Suprapubic skin (tissue), 4 donors: ENCODE measurements around the gene SLC9A2. TPM values are rescaled to one million over a fixed set of nuclear protein-coding genes. Genes with fewer than 3 reads are reported as not detected.

ENCODE experiments used
- DNase-seq, 2 donors: peaks; one replicate each; pipeline ENCODE4 v3.0.0-alpha.2; 2019; ENCODE audit warnings: low spot score in 2 of 2
- H3K27ac ChIP-seq: fragments of 200-600 bp; sonication (generic); one replicate; pipeline ENCODE4 v1.5.1; 2019
- H3K27me3 ChIP-seq: fragments of 200-600 bp; sonication (generic); one replicate; pipeline ENCODE4 v1.5.1; 2019
- H3K36me3 ChIP-seq: fragments of 200-600 bp; sonication (generic); one replicate; pipeline ENCODE4 v1.5.1; 2019
- H3K4me1 ChIP-seq: fragments of 200-600 bp; sonication (generic); one replicate; pipeline ENCODE4 v1.5.1; 2019
- H3K4me3 ChIP-seq: fragments of 200-600 bp; sonication (generic); one replicate; pipeline ENCODE4 v1.5.1; 2019; ENCODE audit warnings: mild to moderate bottlenecking
- H3K9me3 ChIP-seq: fragments of 200-600 bp; sonication (generic); one replicate; pipeline ENCODE4 v1.5.1; 2019
- CTCF ChIP-seq, 2 donors: fragments of 200-600 bp in 1 of 2; fragments of 450-650 bp in 1 of 2; sonication (generic) in 1 of 2; IDR thresholded peaks; one replicate each; pipeline ENCODE4 v1.5.1; 2016 to 2019; ENCODE audit warnings: antibody characterized with exemption in 2 of 2, mild to moderate bottlenecking in 1 of 2, moderate library complexity in 1 of 2
- EP300 ChIP-seq: sonication (generic); formaldehyde crosslinking; IDR thresholded peaks from one replicate; pipeline ENCODE4 v1.6.1; 2017; ENCODE audit warnings: antibody characterized with exemption
- POLR2A ChIP-seq, 2 donors: fragments of 450-650 bp; IDR thresholded peaks; one replicate each; pipeline ENCODE4 v1.6.1; 2017; ENCODE audit warnings: antibody characterized with exemption in 2 of 2, mild to moderate bottlenecking in 2 of 2, moderate library complexity in 2 of 2
- POLR2AphosphoS5 ChIP-seq, 3 donors: sonication (generic); formaldehyde crosslinking; IDR thresholded peaks; one replicate each; pipeline ENCODE4 v1.6.1; 2017; ENCODE audit warnings: antibody characterized with exemption in 3 of 3
- WGBS: methylation state at CpG from one replicate; pipeline ENCODE4 v1.1.5; 2018; 5-methylcytosine and 5-hydroxymethylcytosine counted together
- total RNA-seq, 4 donors: library from RNA; depleted of rRNA; stranded (reverse); fragments of >200 nt; gene quantifications; one replicate each; pipeline ENCODE4 v1.1.0, GENCODE V29; 2016

Gene SLC9A2
- total RNA-seq, 4 donors from 2014 or later, result 1.2 to 3.9 (median 2.8) TPM

- Histone ChIP-seq H3K27me3 (no peaks in the 10 kb centered on the region), H3K9me3 (no peaks in the 10 kb centered on the region), H3K4me1 (peaks cover 7% of the 10 kb centered on the region), H3K27ac (no peak overlapping the region), H3K36me3 (no peaks in the 10 kb centered on the region), H3K4me3 (no peak overlapping the region)
- 86% methylated on average over 2 of the region's 2 CpGs for WGBS
- TF ChIP-seq CTCF (IDR thresholded peaks at IDR 0.05) (no peak), POLR2AphosphoS5 (IDR thresholded peaks at IDR 0.05) (no peak), EP300 (no peak), POLR2A (IDR thresholded peaks at IDR 0.05) (no peak)
- no peak for DNase-seq
Observed at GRCh38 chr2:102601730-102602129, 17.6 kb upstream of the SLC9A2 start.

- no peaks in the 10 kb centered on the region for H3K27me3 ChIP-seq
- H3K27ac ChIP-seq, result no peak overlapping the region
- no peaks in the 10 kb centered on the region for H3K9me3 ChIP-seq
- peaks cover 11% of the 10 kb centered on the region for H3K4me1 ChIP-seq
- no peak for DNase-seq
- 51% methylated on average over 4 of the region's 4 CpGs for WGBS
- no peak for TF ChIP-seq POLR2A (IDR thresholded peaks at IDR 0.05)
- TF ChIP-seq EP300, result no peak
- TF ChIP-seq POLR2AphosphoS5 (IDR thresholded peaks at IDR 0.05), result no peak
- no peak for TF ChIP-seq CTCF (IDR thresholded peaks at IDR 0.05)
- no peak overlapping the region for H3K4me3 ChIP-seq
- H3K36me3 ChIP-seq, result no peaks in the 10 kb centered on the region
Observed at GRCh38 chr2:102603904-102604303, 15.4 kb upstream of the SLC9A2 start.

GRCh38 chr2:102604769-102605168 is 14.6 kb upstream of the SLC9A2 start:
- peaks cover 11% of the 10 kb centered on the region for H3K4me1 ChIP-seq
- no peak overlapping the region for H3K27ac ChIP-seq
- H3K27me3 ChIP-seq, result no peaks in the 10 kb centered on the region
- 42% methylated on average over 3 of the region's 3 CpGs for WGBS
- no peak for DNase-seq
- H3K9me3 ChIP-seq, result no peaks in the 10 kb centered on the region
- H3K36me3 ChIP-seq, result no peaks in the 10 kb centered on the region
- no peak for TF ChIP-seq POLR2AphosphoS5 (IDR thresholded peaks at IDR 0.05)
- TF ChIP-seq CTCF (IDR thresholded peaks at IDR 0.05), result no peak
- no peak for TF ChIP-seq EP300
- TF ChIP-seq POLR2A (IDR thresholded peaks at IDR 0.05), result no peak
- no peak overlapping the region for H3K4me3 ChIP-seq

- TF ChIP-seq CTCF (IDR thresholded peaks at IDR 0.05) (no peak), POLR2A (IDR thresholded peaks at IDR 0.05) (no peak), EP300 (no peak), POLR2AphosphoS5 (IDR thresholded peaks at IDR 0.05) (no peak)
- 26% methylated on average over 1 of the region's 1 CpG for WGBS
- peaks cover 11% of the 10 kb centered on the region for H3K4me1 ChIP-seq
- peaks cover 3% of the 10 kb centered on the region for H3K27me3 ChIP-seq
- H3K4me3 ChIP-seq, result no peak overlapping the region
- no peaks in the 10 kb centered on the region for H3K9me3 ChIP-seq
- no peak for DNase-seq
- no peak overlapping the region for H3K27ac ChIP-seq
- H3K36me3 ChIP-seq, result no peaks in the 10 kb centered on the region
Observed at GRCh38 chr2:102606353-102606752, 13.0 kb upstream of the SLC9A2 start.

GRCh38 chr2:102615620-102616436 is 3.5 kb upstream of the SLC9A2 start:
- H3K36me3 ChIP-seq, result no peaks in the 10 kb centered on the region
- peaks cover 19% of the 10 kb centered on the region for H3K4me1 ChIP-seq
- H3K27ac ChIP-seq, result no peak overlapping the region
- H3K4me3 ChIP-seq, result no peak overlapping the region
- no peak for DNase-seq
- no peak for TF ChIP-seq EP300
- peak; percentile 47 to 79 for TF ChIP-seq CTCF (IDR thresholded peaks at IDR 0.05)
- no peak for TF ChIP-seq POLR2AphosphoS5 (IDR thresholded peaks at IDR 0.05)
- no peak for TF ChIP-seq POLR2A (IDR thresholded peaks at IDR 0.05)
- peaks cover 38% of the 10 kb centered on the region for H3K27me3 ChIP-seq
- 15% methylated on average over 5 of the region's 5 CpGs for WGBS
- no peaks in the 10 kb centered on the region for H3K9me3 ChIP-seq
